Ecto neural progenitor cell (in vitro differentiated cells): ENCODE results near the gene PDCD2L.
"Not testable (repeated sequence)": the region's sequence is repeated elsewhere in the genome, so short reads cannot be mapped to it uniquely, and the experiment has no call there.

Experiments used
- DNase-seq: peaks from one replicate; pipeline ENCODE4 v3.0.0-alpha.2; 2018; ENCODE audit warnings: low spot score

The PDCD2L gene

GRCh38 chr19:34416021-34416545 is 11.9 kb downstream of the PDCD2L start:
- no peak for DNase-seq

- DNase-seq = no peak
Measured at GRCh38 chr19:34418300-34418699, 14.1 kb downstream of the PDCD2L start.

GRCh38 chr19:34426096-34426661 is 22.0 kb downstream of the PDCD2L start:
- DNase-seq = no peak

DNA sequence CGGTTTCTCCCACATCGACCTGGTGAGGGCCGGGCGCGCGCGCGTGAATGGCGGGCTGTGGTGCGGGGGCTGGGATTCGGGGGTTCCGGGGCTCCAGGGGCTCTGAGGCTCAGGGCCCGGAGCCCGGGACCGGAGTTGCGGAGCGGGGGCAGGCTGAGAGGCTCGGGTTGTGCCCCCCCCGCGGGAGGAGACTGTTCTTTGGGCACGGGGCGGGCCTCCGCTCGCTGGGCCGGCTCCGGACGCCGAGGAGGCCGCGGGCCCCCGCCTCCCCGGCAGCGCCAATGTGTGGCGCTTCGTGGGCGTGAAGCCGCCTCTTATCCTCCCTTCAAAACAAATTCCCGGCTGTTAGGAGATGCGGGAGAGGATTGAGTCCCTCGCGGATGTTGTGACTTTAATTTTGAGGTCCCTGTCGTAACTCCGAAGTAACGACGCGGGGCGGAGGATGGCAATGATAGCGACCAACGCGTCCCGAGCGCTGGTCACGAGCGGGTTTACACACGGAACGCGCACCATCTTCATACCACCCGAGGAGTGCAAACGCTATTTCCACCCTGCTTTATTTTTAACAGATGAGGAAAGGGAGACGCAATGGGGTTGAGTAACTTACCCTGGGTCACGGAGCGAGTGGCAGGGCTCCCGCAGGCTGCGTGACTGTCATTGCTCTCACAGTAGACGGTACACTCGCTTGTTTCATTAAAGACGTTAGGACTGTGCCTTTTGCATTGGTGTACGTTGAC is 24.5 kb downstream of the PDCD2L start:
- no peak for DNase-seq

DNA sequence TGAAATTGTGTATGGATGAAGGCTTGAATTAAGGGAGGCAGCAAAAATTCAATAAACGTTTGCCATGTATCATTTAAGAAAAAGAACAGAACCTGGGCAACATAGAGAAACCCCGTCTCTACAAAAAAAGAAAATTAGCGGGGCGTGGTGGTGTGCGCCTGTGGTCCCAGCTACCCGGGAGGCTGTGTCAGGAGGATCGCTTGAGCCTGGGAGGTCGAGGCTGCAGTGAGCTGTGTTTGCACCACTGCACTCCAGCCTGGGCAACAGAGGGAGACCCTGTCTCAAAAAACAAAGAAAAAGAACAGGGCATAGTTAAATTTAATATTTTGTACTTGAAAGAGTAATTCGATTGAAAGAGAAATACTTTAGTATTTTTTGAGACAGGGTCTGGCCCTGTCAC is 25.4 kb downstream of the PDCD2L start:
- DNase-seq = no peak

- no peak for DNase-seq
Measured at GRCh38 chr19:34430738-34431625, 26.8 kb downstream of the PDCD2L start.

DNA sequence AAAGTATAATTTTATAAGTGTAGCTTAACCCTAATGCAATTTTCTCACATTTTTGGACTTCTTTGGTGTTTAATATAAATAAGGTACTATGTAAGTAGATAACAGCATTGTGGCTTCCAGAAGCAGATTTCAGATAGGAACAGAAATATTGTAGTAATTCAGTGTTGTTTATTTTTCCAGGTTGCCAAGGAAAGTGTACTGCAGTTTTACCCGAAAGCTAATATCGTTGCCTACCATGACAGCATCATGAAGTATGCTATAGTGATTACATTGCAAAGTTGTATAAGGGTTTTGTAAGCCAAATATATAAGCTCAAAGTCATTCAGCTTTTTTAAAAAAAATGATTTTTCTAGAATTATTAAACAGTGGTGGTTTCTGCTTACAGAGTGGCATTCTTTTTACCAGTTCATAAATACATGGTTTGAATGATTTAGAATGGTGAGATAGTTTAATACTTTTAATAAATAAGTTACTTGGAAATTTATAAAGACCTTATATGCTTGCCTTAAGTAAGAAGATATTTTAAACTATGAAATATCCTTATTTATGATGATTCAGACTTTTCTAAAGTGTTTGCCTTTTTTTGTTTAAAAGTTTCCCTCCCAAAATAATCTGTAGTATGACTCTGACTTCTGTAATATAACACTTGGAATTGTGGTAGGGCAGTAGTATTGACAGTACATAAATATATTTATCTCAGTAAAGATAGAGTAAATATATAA is 27.6 kb downstream of the PDCD2L start:
- no peak for DNase-seq

GRCh38 chr19:34432797-34433196 is 28.6 kb downstream of the PDCD2L start:
- DNase-seq = no peak

DNA sequence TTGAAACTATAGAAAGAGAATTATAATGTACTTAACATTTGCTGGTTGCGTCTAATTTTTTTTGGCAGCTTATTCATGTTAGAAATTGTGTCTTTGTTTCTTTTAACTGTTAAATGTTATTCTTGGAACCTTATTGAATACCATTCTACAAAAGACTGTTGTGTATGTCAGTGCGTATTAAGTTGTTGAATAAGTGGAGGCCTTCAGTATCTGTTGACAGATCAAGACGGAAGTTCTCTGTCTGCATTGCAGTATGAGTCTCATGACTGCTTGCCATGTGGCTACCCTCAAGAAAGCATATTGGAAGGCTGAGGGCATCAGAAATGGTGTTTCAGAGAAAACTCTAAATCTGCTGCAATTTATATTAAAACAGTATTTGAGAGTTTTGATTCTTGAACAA is 32.5 kb downstream of the PDCD2L start:
- no peak for DNase-seq

DNA sequence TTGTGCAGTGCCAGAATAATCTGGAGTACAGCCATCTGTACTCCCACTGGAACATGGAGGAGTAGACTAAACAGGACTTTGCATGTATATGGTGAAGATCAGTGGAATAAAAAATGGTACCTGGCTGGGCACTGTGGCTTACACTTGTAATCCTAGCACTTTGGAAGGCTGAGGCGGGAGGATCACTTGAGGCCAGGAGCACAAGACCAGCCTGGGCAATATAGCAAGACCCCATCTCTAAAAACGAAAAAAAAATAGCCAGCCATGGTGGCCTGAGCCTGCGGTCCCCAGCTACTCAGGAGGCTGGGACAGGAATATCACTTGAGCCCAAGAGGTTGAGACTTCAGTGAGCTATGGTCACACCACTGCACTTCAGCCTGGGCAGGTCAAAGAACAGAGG is 44.0 kb downstream of the PDCD2L start:
- no peak for DNase-seq

DNA sequence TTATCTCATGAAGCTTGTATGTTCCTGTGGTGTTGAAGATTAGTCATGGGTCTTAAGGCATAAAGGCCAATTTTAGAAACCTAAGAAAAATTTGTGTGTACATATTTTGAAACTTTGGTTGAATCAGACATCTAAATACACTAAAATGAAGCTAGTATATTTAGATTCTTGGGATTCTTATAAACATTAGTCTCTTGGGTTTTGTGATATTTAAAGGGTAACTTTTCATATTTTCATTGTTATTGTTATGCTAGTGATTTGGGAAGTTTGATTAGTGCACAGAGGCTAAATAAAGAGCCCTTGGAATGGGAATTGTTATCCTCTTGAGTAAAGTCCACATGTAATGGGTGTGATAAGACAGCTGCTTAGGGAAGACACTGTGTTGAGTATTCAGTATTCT is 48.5 kb downstream of the PDCD2L start:
- DNase-seq = no peak

DNA sequence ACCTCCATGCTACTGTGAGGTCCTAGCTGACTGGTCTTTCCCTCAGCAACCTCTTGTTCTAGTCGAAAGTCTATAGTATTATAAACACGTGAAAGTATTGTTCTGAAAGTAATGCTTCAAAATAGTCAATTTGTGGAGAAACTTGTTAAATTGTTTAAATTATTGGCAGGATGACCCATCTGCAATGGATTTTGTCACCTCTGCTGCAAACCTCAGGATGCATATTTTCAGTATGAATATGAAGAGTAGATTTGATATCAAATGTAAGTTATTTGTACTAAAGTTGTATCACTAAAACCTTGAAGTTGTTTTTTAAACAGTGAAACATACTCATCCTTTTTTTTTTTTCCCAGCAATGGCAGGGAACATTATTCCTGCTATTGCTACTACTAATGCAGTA is 49.9 kb downstream of the PDCD2L start:
- no peak for DNase-seq

GRCh38 chr19:34454685-34455084 is 50.5 kb downstream of the PDCD2L start:
- DNase-seq = no peak

DNA sequence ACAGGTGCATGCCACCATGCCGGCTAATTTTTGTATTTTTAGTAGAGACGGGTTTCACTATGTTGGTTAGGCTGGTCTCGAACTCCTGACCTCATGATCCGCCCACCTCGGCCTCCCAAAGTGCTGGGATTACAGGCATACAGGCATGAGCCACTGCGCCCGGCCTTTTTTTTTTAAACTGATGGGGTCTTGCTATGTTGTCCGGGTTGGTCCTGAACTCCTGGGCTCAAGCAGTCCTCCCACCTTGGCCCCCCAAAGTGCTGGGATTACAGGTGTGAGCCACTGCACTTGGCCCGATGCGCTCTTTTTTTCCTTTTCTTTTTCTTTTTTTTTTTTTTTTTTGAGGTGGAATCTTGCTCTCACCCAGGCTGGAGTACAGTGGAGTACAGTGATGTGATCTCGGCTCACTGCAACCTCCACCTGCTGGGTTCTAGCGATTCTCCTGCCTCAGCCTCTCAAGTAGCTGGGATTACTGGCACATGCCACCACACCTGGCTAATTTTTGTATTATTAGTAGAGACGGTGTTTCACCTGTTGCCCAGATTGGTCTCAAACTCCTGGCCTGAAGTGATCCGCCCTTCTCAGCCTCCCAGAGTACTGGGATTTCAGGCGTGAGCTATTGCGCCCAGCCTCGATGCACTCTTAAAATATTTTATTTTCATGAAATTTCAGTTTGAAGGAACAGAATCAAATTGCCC is 51.7 kb downstream of the PDCD2L start:
- not testable (repeated sequence) for DNase-seq

DNA sequence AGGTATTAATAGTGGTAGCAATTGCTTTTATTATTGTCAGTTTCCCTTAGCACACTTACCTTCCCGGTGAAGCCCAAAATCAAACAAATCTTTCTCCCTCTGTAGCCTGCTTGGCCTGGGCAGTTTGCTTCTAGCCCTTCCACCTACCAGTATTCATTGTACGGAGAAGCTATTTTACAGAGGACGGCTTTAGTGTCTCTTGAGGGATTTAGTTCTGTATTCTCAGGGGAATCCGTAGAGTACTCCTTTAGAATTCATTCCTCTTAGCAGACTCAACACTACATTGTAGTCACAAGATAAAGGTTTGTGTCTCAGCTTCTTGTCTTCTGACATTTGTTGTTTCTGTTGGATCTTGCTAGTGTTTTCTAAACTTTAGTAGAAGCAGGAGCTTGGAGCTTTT is 53.2 kb downstream of the PDCD2L start:
- DNase-seq = no peak

DNA sequence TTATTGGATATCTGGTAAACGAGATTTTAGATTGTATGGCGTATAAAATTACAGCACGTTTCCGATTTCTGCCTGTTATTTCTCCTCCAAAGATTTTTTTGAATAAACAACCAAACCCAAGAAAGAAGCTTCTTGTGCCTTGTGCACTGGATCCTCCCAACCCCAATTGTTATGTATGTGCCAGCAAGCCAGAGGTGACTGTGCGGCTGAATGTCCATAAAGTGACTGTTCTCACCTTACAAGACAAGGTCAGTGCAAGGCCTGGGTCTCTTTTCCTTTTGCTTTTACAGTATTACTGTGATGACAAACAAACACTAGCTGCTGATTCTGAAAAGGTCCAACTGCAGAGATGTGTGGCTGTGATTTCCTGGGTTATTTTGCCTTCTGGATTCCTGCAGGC is 54.5 kb downstream of the PDCD2L start:
- no peak for DNase-seq

GRCh38 chr19:34459614-34460013 is 55.4 kb downstream of the PDCD2L start:
- DNase-seq = no peak

GRCh38 chr19:34461375-34462100 is 57.3 kb downstream of the PDCD2L start:
- DNase-seq = no peak

GRCh38 chr19:34464785-34465184 is 60.6 kb downstream of the PDCD2L start:
- DNase-seq = not testable (repeated sequence)

DNA sequence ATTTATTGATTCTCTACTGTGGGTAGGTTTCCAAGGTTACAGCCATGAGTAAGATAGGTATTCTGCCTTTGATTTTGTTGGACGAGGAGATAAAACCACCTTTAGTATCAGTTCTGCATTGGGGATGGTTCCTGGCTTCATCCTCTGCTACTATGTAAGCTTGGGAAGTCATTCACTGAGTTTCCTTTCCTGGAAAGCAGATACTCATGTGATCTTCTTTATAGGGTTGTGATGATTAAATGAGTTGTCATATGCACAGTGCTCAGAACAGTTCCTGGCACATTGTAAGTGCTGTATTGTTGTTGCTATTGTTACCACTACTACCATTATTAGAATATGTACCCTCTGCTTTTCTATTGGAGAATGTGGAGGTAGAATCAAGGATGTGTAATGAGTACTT is 64.2 kb downstream of the PDCD2L start:
- DNase-seq = no peak

- DNase-seq = not testable (repeated sequence)
Measured at GRCh38 chr19:34469026-34469425, 64.8 kb downstream of the PDCD2L start.
